Mucosa of gallbladder (tissue), 1 donor: ENCODE data around the gene PHRF1. TPM values are rescaled to one million over a fixed set of nuclear protein-coding genes. Genes with fewer than 3 reads are reported as not detected.

Experiments used
- DNase-seq: peaks from one replicate; pipeline ENCODE4 v3.0.0-alpha.2; 2020; ENCODE audit warnings: low spot score
- total RNA-seq: library from RNA; stranded (reverse); gene quantifications from one replicate; pipeline ENCODE4 v1.2.1, GENCODE V29; 2021
- donor health status: DM: no; HTN: no; CAD: no.

PHRF1 gene
- total RNA-seq, 1 donor from 2014 or later, result 38.1 TPM

DNA sequence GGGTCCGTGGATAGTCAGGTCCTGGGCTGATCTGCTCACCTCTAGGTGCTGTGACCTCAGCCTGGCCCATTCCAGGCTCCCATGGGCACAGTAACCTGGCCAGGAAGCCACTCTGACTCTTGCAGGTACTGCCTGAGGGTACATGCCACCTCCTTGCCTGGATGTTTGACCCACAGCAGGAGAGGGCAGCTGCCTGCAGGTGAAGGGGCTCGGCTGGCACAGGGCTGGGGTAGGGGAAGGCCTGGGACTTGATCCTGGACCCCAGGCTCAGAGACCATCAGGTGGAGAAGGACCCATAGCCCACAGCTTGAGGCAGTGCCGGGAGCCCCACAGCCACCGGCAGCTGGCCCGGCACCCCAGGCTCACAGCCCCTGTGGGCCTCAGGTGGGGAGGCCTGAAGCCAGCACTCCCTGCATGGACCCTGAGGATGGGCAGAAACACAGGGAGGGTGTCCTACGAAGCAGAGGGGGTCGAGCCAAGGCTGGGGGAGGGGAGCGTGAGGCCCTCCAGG is 36.2 kb upstream of the PHRF1 start:
- no peak for DNase-seq

DNA sequence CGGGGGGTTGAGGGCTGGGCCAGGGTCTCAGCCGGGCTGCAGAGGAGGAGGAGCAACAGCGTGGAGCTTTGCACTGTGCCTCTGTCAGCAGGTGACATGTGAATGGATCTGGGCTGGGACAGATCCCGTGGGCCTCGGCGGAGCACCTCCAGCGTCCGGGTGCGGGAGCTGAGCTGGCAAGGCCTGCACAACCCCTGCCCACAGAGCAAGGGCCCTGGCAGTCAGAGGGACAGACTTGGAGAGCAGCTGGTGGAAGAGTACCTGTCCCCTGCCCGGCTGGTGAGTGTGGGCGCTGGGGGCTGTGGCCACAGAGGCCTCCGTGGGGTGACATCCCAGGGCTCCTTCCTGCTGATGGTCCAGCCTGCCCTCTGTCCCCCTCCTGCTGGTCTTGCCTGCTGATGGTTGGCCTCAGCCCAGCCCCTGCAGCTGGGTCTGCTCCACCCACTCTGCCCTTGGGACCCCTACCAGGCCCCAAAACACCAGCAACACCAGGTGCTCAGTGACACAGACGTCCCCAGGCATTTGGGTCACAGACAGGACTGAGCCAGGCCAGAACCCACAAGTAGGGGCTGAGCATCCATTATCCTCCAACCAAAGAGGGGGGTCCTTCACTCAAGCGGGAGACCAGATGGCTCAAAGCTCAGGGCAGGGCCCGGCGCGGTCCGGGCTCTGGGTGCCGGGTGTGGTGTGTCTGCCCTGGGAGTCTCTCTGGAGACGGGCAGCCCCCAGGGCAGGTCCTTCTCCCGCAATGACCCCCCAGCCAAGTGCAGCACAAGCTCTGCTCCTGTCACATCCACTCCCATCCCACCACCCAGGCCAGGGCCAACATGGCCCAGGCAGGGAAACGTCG is 35.5 kb upstream of the PHRF1 start:
- DNase-seq, result no peak

DNA sequence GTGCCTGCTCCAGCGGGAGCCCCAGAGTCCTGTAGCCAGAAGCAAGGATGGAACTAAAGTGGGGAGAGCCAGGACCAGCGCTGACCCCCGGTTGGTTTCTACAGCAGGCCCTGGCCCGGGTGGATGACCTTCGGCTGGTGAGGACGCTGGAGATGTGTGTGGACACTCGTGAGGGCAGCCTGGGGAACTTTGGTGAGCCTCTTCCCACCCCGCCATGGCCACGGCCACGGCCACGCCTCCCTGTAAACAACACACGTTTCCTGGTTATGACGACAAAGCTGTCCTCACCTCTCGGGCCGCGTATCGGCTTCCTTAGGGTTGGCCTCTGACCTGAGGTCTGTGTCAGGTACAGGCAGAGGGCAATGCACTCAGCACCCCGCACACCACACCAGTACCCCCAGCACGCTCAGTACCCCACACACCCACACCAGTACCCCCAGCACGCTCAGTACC is 34.8 kb upstream of the PHRF1 start:
- no peak for DNase-seq

DNA sequence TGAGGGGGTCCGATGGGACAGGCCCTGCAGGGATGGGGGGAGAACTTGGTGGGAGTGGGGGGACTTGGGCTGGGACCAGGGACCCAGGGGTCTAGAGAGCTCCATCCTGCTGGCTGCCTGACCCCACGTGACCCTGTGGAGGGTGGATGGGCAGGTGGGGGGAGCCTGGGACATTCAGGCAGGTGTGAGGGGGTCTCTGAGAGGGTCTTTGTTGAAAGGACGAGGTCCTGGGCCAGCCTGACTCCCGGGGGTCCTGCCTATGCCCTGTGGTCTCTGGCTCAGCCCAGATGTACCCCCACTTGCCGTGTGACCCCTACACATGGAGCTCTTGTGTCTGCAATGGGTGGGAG is 31.5 kb upstream of the PHRF1 start:
- no peak for DNase-seq

DNA sequence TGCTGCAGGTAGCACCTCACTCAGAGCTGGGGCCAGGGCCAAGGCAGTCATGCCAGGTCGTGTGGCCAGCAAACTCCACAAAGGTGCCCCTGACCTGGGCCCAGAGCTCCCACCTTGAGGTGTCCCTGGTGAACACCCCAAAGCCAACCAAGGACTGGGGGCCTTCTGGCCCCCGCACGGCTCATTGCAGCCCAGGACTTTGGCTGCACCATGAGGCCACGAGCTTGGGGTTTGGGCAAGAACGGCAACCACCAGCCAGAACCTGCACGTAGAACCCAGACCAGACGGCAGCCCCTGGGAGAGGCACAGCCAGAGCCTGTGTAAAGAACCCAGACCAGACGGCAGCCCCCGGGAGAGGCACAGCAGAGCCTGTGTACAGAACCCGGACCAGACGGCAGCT is 31.1 kb upstream of the PHRF1 start:
- DNase-seq, result no peak

DNA sequence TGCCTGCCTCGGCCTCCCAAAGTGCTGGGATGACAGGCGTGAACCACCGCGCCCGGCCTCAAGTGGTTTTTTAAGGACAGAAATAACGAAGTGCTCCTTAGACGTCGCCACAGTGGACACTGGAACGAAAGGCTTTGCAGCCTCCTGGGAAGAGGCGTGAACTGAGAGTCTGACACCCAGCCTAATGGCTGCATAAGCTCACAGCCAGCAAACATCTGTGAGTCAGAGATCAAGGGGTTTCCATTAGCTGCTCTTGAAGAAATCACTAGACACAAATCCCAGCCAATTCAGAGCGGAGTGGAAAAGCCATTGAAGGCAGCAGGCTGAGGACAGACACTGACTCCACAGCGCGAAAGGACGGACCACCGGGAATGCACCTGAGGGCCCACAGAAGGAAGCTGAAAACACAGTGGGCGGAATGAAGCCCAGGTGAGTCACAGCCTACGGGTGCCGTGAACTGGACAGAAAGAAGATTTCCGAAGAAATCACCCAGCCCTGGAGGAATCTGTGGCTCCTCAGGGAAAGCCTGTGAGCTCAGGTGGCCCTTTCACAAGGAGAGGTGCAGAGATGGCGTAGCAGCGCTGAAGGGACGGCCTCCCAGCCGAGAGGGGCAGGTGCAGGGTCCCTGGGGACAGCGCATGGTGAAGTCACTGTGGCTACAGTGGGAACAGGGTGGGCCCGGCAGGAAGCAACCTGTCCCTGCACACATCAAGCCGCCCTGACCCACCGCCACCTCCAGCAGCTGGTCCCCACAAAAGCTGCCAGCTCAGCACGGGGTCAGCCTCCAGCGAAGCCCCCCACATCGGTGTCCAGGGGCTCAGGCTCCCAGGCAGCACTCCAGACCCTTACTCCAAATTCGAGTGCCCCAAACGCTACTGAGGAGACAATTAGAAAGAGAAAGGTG is 27.3 kb upstream of the PHRF1 start:
- no peak for DNase-seq

DNA sequence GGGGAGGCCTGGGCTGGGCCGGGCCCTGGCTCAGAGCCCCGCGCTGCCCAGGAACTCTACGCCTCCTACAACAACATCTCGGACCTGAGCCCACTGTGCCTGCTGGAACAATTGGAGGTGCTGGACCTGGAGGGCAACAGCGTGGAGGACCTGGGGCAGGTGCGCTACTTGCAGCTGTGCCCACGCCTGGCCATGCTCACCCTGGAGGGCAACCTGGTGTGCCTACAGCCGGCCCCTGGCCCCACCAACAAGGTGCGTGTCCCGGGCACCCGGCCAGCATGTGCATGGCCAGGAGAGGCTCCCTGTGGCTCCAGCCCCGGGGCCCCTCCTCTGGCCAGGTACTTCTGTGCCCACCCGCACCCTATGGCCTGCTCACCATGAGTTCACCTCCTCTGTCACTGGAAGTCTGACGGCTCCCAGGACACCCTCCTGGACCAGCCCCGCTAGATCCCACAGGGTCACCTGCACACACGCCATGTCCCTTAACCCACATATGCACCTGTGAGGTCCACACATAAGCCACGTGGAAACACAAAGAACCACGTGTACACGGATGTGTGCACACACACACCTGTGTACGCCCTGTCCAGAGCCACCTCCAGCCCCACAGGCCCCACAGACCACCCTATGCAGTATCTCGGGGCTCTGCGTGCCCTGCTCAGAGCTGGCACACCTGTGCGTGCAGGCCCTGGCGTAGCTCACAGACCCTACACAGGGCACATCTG is 26.1 kb upstream of the PHRF1 start:
- no peak for DNase-seq

DNA sequence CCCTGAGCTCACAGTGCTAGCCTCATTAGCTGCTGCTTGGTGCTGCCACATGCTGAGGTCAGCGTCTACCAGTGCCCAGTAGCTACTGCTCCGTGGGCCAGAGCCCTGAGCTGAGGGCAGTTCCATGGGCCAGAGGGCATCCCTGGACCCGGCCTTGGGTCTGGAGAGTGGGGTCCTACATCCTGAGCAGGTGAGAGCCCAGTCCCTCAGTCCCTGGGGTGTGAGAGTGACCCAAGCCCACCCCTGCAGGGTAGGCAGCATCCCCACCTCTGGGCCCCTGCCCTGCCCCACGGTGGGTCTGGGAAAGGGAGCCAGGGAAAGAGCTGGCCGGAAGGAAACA is 25.6 kb upstream of the PHRF1 start:
- no peak for DNase-seq

DNA sequence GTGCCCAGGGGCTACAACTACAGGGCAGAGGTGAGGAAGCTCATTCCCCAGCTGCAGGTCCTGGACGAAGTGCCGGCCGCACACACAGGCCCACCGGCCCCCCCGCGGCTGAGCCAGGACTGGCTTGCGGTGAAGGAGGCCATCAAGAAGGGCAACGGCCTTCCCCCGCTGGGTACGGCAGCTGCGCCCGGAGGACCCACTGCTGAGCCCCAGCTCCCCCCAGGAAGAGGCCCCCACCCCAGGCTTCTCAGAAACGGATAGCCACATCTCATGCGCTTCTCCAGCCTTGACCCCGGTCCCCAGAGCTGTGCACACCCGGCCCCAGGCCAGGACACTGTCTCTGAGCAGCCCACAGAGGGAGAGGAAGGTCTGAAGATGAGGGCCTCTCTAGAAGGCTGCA is 25.1 kb upstream of the PHRF1 start:
- DNase-seq, result no peak

DNA sequence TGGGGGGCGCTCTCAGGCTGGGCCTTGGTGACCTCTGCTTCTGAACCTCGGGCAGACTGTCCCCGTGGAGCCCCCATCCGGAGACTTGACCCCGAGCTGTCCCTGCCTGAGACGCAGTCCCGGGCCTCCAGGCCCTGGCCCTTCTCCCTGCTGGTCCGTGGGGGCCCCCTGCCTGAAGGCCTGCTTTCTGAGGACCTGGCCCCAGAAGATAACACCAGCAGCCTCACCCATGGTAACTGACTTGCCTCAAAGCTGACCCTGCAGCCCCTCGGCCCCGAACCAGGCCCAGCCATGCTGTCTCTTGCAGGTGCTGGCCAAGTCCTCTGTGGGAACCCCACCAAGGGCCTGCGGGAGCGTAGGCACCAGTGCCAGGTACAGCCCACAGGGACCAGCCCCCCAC is 24.7 kb upstream of the PHRF1 start:
- DNase-seq, result no peak

DNA sequence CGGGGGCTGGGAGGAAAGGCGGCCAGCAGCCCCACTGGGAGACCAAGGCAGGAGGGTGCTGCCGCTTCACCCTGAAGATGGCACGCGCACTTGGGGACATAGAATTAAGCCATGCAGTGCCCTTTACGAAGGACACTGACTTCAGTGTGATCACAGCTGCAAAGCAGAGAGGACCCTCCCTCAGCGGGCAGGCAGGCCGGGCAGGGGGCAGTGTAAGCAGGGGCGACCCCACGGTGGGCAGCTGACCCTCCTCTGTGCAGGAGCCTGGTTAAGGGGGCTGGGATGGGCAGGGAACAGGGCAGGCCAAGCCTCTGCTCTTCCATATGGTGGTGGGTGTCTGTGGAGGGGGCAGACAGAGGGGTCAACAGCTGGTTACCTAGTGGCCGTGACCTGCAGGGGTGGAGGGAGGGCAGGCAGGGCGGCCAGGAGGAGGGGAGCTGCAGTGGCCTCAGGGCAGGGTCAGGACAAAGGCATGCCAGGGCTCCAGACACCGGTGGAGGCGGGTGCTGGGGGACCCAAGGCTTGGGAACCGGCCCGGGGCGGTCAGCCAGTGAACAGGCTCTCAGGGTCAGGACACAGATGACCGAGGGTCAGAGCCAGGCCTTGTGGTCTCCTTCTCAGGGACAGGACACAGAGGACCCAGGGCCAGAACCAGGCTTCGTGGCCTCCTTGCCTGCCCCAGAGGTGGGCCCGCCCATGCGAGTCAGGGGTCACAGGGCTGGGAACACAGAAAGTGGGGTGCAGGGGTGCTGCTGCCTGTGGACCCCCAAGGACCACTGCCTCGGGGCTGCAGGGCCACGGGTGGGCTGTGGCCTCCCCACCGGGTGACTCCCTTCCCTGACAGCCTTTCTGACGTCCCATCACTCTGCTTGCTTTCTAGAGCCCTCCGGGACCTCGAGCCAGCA is 22.9 kb upstream of the PHRF1 start:
- no peak for DNase-seq

DNA sequence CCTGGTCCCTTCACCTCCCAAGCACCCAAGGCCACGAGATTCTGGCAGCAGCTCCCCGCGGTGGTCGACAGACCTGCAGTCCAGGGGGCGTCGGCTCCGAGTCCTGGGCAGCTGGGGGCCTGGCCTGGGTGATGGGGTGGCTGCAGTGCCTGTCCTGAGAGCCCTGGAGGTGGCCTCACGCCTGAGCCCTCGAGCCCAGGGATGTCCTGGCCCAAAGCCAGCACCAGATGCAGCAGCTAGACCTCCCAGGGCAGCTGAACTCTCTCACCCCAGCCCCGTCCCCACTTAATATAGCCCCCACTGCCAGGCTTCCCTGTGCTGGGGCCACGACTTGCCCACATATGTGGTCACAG is 22.3 kb upstream of the PHRF1 start:
- no peak for DNase-seq

DNA sequence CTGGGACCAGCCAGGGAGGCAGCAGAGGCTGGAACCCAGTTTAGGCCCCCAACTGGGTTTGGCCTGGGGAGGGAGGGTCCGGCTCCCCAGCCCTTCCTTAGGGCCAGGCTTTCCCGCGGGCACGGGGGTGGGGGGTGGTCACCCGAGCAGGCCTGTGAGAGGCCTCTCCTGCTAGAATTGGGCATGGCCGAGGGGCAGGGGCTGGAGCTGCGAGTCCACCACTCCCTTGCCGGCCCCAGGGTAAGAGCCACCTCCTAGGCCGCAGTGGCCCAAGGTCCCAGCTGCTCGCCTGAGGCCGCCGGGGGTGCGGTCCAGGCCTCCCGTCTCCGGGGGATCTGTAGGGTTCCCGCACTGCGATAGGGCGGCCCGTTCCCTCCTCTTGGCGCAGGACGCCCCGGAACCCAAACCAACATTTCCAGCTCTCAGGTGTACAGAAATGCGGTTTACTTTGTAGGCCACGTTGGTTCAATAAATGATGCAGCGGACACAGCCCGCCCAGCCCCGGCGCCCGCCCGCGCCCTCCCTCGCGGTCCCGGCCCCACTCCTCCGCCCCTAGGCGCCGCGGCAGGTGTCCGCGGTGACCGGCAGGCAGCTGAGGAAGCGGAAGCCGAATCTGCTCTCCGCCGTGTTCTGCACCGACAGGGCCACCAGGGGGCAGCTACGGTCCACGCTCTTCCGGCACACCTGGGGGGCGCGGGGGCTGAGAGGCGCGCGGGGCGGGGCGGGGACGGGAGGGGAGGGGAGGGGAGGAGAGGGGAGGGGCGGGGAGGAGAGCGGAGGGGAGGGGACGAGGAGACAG is 21.6 kb upstream of the PHRF1 start:
- DNase-seq, result peak; percentile 69

DNA sequence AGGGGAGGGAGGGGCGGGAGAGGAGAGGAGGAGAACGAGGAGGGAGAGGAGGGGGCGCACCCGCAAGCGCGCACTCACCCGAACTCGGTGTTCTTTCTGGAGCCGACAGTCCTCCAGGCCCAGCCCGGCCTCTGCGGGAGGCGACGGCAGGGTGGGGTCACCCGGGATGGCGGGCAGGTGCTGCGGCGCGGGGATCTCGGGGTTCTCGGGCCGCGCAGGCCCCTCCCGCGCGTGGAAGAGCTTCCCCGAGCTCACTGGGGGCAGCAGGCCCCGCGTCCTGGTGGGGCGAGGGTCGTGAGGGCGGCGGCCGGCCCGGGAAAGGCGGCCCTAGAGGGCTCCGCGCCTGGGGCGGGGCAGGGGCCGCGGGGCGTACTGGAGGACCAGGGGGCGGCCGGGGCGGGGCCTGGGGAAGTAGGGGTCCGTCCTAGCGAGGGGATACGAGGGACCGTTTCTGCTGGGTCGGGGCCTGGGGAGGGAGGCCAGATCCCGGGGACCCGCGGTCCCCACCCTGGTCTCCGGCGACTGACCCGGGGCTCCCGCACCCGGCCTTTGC is 21.0 kb upstream of the PHRF1 start:
- no peak for DNase-seq

DNA sequence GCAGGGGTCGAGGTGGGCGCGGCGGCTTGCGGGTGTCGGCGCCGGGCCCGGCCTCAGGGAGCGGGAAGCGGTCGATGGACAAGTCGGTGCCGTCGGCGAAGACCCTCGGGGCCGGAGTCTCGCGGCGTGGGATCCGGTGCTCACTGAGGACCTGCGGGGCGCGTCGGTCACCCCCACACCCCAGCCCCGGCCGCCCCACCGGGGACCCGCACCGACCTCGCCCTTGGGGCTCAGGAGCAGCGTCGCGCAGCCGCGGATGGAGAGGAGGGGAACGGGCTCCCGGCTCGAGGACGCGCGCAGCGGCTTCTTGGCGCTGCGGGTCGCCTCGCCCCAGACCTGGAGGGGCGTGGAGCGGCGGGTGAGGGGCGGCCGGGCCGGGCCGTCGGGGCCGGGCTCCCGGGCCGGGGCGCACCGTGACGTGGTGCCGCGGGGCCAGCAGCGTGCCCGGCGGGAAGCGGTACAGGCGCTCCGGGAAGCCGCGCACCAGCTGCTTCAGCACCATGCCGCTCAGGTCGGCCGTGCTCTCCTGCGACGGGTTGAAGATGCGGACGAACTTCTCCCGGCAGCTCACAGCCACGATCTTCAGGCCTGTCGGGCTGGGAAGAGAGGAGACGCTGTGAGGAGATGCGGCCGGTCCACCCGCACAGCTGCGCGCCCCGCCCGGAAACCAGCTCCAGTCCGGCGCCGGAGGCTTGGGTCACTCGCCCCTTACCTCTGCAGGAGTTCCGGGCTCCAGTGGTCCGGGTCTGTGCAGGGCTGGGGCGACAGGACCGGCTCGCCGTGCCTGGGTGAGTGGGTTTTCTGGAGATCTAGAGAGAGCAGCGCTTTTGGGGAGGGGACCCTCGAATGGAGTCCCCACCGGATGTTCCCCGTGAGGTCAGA is 20.2 kb upstream of the PHRF1 start:
- DNase-seq, result no peak

DNA sequence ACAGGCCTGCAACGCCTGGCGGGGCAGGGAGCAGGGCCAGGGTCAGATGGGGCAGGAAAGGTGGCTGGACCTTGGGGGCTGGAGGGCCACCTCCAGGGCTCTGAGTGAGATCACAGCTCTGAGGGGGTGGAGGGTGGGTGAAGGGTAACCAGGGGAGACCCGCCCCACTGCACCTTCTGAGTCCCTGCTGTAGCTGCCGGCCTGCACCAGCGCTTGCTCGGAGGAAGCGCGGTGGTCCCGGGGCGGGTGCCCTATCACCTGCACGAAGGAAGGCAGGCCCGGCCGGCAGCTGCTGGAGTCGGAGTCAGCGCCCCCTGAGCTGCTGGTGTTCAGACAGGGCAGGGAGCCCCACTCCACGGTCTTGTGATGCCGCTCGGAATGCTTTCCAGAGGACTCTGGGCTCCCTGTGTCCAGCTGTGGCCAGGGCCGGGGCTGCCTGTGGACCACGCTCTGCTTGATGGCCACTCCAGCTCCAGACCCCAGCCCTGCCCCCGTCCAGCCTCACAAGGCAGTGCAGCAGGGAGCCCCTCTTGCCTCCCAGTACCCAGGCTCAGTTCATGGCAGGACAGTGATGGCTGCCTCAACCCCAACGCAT is 19.5 kb upstream of the PHRF1 start:
- DNase-seq, result no peak

DNA sequence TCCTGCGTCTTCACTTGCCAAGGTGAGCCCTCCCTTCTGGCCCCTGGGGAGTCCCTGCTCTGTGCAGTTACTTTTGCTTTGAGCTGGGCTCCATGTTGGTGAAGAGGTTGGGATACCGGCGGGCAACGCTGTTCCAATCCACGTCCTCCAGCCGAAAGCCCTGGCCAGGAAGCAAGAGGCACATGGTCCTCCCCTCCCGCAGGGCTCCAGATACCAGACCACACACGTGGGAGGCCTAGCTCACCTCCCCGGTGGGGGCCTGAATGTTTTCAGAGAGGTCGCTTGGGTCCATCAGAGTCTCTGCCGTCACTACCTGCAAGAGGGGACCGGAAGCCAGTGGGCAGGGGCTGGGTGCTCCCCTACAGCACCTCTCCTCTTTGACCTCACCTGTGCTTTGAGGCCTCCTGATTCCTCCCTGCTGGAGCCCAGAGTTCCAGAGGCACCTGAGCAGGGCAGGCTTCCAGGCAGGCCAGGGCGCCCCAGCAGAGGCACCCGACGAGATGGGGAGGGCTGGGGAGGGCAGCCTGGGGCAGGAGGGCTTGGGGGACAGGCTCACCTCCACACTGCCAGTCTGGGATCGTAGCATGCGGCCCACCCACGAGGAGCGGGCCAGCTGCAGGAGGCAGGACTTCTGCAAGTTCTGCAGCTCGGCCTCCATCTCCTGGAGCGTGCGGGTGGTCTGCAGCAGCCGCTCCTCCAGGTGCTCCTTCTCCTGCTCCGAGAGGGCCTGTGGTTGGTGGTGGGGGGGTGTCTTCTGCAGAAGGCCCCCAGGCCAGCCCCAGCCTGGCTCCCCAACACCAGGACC is 18.7 kb upstream of the PHRF1 start:
- no peak for DNase-seq

DNA sequence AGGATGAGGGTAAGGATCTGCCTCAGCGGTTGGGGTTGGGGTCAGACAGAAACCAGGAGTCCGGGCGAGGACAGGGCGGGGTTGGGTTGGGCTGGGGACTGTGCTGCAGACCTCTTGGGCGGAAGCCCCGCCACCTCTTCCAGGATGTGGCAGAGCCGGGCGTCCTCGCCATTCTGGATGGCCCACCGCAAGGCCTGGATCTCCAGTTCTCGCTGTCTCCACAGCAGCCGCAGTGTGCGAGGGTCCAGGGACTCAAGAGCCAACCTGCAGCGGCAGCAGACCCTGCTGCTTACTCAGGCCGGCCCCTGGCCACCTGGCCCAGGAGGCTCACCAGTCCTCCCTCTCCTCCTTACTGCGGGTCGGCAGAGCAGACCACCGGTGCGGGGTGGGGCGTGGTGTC is 17.8 kb upstream of the PHRF1 start:
- no peak for DNase-seq
